GM19240 (cell line): Measurements from ENCODE around the gene S100A7.
"Not testable (repeated sequence)": the region's sequence is repeated elsewhere in the genome, so short reads cannot be mapped to it uniquely, and the experiment has no call there.

Experiments used
- DNase-seq: peaks from one replicate; pipeline ENCODE4 v3.0.0; 2011; ENCODE audit warnings: low spot score; ENCODE audit not compliant: insufficient read length

S100A7 gene

DNA sequence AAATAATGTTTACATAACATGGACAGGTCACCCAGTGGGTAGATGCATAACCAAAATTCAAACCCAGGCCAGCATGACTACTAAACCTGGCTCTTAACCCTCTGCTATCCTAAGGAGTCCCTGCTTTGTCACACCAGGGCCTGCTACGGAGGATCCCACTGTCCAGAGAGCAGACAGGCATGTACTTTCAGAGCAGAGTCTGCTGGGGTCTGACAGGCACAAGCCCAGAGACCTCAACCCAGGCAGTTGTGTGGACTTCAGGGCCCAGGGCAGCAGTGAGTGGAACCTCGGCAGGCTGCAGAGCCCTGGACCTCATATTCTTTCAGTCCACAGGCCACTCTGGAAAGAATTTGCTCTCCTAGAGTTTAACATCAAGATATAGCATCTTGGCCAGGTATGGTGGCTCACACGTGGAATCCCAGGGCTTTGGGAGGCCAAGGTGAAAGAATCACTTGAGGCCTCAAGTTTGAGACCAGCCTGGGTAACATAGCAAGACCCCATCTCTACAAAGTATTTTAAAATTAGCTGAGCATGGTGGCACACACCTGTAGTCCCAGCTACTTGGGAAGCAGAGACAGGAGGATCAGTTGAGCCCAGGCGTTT, 16.1 kb upstream of the S100A7 start:
- no peak for DNase-seq

- no peak for DNase-seq
Observed at GRCh38 chr1:153475282-153475681, 14.8 kb upstream of the S100A7 start.

DNA sequence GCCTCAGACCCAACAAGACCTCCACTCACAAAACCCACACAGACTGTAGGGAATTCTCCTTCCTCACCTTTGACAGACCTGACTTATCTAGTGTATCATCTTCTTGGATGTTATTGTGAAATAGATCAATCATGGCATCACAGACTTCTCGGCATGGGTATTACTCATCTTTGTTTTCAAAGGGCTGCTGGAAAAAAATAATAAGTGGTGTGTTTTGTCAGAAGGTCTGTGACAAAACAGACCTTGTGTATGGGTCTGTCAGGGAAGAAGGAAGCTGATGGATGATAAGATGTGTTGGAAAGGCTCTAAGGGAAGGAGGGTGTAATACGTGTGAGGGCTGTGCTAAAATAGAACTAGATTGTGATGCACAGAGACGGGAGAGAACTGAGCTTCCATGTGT, 13.9 kb upstream of the S100A7 start:
- DNase-seq: no peak

DNA sequence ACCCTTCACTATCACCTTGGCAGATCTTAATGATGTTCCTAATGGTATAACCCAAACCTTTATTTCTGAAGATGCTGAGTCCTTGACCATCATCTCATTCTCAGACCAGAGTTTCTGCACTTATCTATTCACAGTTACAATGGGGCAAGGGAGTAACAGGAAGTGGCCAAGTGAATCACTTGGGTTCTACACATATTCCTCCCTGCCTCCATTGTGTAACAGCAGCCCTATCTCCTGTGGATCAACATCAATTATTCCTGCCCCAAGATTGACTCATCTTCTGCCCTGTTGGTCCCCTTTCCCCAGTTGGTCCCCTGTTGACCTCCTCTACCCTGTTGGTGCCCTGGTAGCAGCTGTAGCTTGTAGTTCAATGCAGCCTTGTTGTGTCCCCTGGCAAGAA, 10.3 kb upstream of the S100A7 start:
- DNase-seq: no peak

- DNase-seq: no peak
Observed at GRCh38 chr1:153466908-153467307, 6.5 kb upstream of the S100A7 start.

DNA sequence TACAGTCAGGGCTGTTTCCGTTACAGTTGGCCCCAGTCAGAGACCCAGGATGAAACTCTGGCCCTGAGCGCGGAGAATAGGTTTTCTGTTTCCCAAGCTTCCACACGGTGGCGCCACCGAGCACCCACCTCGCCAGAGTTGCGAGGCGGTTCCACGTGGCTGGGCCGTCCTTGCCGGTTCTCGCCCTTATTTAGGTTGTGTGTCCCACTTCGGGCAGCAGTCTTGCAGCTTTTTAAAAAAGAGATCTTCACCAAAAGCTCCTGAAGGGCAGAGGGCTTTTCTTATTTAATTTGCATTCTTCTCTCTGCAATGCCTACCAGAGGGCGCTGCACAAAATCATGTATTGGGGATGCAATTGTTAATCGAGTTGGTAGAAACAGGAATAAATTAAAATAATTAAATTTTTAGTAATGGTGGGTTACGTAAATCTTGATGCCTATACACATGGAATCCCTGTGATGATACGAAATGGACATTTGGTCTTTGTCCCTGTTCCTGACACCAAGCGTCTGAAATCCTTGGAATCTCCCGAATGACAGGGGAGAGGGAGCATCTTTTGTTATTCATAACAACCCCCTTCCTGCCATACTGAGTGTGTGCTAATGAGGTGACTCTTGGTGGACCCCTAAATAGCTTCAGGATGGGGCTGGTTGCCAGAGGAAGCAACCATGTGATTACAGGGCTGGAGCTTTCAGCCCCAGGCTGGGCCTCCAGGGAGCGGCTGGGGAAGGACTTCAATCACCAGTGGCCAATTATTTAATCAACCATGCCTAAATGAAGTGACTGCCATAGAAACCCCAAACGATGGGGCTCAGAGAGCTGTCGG, 5.6 kb upstream of the S100A7 start:
- DNase-seq: peak; percentile 56

DNA sequence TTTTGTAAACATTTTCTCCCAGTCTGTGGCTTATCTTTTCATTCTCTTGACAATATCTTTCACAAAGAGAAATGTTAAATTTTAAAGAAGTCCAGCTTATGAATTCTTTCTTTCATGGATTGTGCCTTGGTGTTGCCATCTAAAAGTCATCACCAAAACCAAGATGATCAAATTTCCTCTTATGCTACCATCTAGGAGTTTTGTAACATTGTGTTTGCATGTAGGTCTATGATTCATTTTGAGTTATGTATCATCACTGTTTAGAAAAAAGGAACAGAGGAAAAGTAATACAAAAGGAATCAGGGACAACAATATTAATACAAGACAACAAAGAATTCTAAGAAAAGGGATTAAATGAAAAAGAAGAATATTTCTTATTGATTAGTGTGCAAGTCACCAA, 2.3 kb upstream of the S100A7 start:
- not testable (repeated sequence) for DNase-seq

DNA sequence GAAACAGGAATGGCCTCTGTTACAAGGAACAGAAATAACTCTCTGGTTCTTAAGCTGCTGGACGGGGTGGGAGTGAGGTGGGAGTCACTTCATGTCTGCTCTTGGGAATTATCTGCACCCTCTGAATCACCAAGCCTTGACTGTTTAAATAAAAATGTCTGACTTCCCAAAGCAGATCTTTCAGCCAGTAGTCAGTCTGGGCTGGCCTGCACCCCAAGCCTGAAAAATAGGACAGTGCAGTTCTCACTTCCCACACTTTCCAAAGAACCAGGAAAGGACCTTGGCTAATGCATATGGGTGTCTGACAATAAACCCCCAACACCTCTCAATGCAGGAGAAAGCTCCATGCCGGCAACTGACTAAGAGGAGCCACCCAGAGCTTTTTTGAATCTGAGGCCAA, 796 bp downstream of the S100A7 start:
- DNase-seq: no peak

DNA sequence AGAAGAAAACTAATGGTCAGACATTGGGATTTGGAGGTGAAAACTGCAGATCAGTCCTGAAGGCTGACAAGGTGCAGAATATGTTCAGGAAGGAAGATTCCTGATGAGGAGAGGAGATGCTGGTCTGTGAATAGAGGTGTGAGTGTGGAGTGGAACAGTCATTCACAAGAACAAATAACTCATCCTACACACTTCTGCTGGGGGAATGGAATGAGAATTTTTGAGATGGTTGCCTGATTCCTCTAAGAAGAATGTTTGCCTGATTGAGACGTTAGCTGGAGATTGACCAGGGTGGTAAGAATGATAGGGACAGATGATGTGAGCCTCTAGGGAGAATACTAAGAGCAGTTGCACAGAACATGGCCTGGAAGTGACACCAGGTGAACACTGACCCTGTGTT, 4.1 kb downstream of the S100A7 start:
- no peak for DNase-seq

DNA sequence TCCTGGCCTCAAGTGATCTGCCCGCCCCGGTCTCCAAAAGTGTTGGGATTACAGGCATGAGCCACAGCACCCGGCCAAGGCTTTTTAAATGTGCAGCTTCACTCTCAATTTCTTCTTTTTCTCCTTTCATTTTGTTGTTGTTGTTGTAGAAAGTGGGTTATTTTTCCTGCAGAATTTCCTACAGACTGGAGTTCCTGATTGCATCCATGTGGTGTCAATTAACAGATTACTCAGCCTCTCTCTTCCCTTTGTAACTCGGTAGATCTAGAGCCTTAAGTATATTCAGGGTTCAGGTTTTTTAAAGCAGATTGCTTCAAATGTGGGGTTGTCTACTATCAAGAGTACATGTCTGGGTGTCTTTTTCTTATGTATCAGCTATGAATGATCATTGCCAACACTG, 11.6 kb downstream of the S100A7 start:
- DNase-seq: not testable (repeated sequence)

DNA sequence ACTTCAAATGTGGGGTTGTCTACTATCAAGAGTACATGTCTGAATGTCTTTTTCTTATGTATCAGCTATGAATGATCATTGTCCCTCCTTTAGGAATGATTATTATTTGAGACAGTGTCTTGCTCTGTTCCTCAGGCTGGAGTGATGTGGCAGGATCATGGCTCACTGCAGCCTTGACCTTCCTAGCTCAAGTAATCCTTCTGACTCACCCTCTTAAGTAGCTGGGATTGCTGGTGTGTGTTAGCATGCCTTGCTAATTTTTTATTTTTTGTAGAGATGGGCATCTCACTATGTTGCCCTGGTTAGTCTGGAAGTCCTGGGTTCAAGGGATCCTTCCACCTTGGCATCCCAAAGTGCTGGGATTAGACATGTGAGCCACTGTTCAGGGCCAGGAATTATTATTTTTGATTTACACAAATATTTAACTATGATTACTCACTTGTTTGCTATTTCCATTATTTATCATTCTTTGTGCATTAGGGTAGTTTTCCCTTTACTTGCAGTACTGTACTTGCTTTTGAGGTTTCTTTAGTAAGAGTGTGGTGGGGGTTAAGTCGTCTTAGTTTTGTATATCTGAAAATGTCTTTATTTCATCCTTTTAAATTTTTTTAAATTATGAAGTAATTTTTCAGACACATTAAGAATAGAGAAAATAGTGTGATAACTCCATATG, 12.8 kb downstream of the S100A7 start:
- no peak for DNase-seq

DNA sequence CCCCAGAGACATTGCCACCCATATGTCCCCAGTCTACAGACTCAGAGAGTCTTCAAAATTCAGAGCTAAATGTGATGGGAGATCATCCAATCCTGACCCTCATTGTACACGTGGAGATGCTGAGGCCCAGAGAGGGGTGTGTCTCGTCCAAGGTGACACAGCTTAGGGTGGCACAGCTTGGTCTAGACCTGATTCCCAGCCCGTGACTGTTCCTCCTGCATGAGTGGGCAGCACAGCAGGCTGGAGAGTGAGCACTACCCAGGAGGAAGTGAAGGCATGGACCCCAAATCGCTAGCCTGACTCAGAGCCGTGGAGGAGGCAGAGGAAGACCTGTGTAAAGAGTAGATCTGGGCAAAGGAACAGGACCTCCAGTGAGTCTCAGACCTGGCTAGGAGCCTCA, 16.4 kb downstream of the S100A7 start:
- DNase-seq: no peak

GRCh38 chr1:153443486-153443885, 17.0 kb downstream of the S100A7 start:
- no peak for DNase-seq

DNA sequence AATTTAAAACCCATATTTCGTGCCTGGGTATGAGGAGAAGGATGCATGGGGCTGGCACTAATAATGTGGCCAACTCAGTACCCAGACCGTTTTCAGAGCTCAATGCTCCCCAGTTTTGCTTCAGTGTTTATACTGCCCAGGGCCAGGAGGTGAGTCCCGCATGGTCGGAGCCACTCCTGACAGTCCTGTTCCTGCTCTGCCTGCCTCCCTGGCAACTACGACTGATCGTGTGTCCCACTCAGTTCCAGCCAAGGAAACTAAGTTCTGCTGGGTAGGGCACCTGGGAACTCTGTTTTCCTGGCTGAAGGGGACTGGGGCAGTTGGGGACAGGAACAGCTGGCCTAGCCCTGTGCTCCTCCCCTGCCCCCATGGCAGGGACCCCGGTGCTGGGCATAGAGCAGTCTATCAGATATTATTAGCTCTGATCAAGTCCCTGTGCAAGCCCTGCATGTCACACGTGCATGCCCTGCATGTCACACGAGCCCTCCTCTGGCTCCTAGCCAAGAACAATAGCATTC, 19.2 kb downstream of the S100A7 start:
- no peak for DNase-seq

DNA sequence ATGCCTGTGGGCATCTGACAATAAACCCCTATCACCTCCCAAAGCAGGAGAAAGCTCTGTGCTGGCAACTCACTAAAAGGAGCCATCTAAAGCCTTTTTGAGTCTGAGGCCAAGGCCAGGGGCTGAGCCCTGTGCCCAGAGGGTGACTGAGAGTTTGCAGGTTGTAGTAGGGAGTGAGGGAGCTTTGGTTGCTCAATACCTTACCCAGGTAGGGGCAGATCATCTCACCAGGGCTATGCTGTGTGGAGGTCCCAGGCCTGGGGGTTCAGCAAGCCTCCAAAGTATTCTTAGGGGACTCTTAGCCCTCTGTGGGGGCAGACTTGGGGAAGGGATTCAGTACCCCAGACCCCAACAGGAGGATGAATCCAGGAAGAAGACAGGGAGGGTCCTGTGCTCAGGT, 21.2 kb downstream of the S100A7 start:
- no peak for DNase-seq

DNA sequence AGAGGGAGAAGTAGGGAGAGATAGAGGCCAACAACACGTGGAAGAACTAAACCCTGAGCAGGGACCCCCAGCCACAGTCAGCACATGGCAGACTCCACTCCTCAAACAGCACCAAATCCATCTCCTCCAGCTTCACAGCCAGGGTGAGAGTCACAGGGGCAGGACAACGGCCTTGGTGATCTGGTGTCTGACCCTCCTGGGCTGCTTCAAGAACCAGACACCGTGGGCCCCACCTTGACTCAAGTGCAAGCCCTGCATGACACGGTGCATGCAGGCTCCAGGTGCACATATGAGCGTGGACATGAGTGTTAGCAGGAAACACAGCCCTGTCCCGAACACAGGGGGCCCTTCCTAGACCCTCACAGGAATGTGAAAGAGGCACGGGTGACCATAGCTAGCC, 21.9 kb downstream of the S100A7 start:
- no peak for DNase-seq

DNA sequence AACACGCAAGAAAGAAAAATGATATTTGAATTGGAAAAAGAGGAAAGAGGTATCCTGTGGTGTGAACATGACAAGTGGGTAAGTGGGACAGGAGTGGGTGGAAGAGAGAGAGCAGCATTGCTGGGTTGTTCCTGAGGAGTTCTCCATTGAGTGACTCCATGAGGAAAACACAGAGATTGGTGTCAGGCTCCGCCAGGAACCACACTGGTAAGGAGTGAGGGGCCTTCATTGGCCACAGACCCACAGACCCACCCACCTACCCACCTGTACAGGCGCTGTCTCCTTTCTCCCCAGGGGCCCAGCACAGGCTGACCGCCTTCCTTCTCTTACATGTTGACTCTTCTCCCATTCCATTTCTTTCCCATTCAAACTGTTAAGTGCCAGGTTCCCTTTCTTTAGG, 23.2 kb downstream of the S100A7 start:
- DNase-seq: no peak

DNA sequence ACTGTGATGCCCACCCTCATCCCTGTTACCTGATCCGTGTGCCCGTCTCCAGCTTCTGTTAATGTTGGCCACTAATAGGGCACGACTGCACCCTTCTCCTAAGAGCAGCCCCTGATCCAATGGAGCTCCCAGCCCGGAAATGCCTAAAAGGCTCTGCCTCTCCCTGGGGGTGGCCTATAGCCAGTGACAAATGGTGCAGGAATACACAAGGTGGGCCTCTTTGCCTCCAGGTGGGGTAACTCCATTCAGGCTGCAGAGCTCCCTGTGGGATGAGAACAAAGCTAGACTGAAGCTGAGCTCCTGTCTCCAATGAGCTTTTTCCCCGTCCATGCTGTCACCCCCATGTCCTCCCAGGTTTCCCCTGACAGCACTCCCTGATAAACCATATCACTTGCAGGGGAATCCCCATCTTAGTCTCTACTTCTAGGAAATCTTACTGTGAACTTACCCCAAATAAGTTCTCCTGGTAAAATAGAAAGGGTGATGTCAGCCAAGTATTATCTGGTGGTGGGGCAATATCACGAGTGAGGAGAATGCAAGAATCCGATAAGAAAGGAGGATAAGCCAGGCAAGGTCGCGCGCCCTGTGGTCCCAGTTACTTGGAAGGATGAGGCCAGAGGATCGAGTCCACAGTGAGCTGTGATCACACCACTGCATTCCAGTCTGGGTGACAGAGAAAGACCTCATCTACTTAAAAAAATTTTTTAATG, 25.6 kb downstream of the S100A7 start:
- DNase-seq: no peak

GRCh38 chr1:153432874-153433681, 27.4 kb downstream of the S100A7 start:
- no peak for DNase-seq

GRCh38 chr1:153431928-153432327, 28.5 kb downstream of the S100A7 start:
- DNase-seq: no peak

DNA sequence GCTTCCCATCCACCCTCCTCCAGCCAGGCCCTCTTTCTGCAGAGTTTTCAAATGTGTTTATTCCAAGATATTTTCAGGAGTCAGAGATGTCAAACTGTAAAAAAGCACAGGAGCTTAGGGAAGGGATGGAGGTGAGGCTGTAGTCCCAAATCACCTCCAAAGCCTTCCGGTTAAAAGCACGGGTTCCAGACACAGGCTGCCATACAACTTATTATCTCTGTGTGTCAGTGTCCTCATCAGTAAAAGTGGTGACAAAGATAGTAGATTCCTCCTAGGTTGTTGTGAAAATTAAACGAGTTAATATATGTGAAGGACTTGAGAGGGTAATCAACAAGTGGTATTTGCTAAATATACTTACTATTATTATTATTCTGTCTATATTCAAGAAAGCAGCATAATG, 29.0 kb downstream of the S100A7 start:
- no peak for DNase-seq
